HepG2 (cell line): Measurements from ENCODE around the gene SLC2A8. TPM values are rescaled to one million over a fixed set of nuclear protein-coding genes. Genes with fewer than 3 reads are reported as not detected.

Source experiments
- ATAC-seq: fragments of 200-7000 bp; cut with Tn5 transposase; 3 replicates; pipeline ENCODE4 v1.9.1; 2020; ENCODE audit warnings: mild to moderate bottlenecking, moderate library complexity
- BruUV-seq: library from RNA; stranded (reverse); fragments of 400-500 nt; replicated peaks from 2 replicates; lab custom pipeline; 2021; lab: Mats Ljungman, UMichigan
- CTCF ChIA-PET: fragments of 300-600 bp; formaldehyde crosslinking; extraction: SDS; loops from one replicate; lab custom pipeline; 2021; ENCODE audit warnings: low total read pairs, inconsistent platforms, low intra/inter-chr PET ratio; lab: Yijun Ruan, JAX
- POLR2A ChIA-PET: fragments of 350-600 bp; sonication (Branson Sonifier 250); formaldehyde crosslinking; loops from one replicate; lab custom pipeline; 2020; ENCODE audit warnings: antibody characterized with exemption, inconsistent platforms; lab: Yijun Ruan, JAX
- DNase-seq: peaks from one replicate; pipeline ENCODE4 v3.0.0-alpha.2; 2015; ENCODE audit warnings: low spot score
- FAIRE-seq: peaks from 3 replicates; lab custom pipeline; 2011; peaks lifted over from hg19 to GRCh38; lab: Jason Lieb, UNC
- H2AFZ ChIP-seq: one replicate; pipeline ENCODE4 v1.6.1; 2011; ENCODE audit warnings: low read length, inconsistent platforms
- H3K27ac ChIP-seq: fragments of 300-600 bp; 3 replicates; pipeline ENCODE4 v1.8.0; 2011; ENCODE audit warnings: mixed run types, mild to moderate bottlenecking, mixed read lengths, low read length, inconsistent platforms; ENCODE audit not compliant: insufficient read depth; ENCODE audit errors: extremely low read length
- H3K27me3 ChIP-seq, 2 experiments: fragments of 200-600 bp in 1 of 2; 2 replicates in 1 of 2; 3 replicates in 1 of 2; pipeline versions ENCODE4 v1.6.0 to v1.8.0; 2011; ENCODE audit warnings: low read length in 2 of 2, mild to moderate bottlenecking in 2 of 2, moderate library complexity in 2 of 2, inconsistent platforms in 1 of 2; ENCODE audit not compliant: insufficient read depth in 2 of 2, control insufficient read depth in 1 of 2
- H3K36me3 ChIP-seq, 2 experiments: fragments of 200-600 bp in 1 of 2; replicated peaks in 1 of 2; 2 replicates in 1 of 2; 3 replicates in 1 of 2; pipeline versions ENCODE4 v1.5.1 to v1.8.0; 2011; ENCODE audit warnings: low read length in 2 of 2, inconsistent platforms in 1 of 2; ENCODE audit not compliant: insufficient read depth in 2 of 2, control insufficient read depth in 1 of 2
- H3K4me1 ChIP-seq: 2 replicates; pipeline ENCODE4 v1.5.1; 2012; ENCODE audit warnings: low read length, inconsistent platforms; ENCODE audit not compliant: insufficient read depth
- H3K4me2 ChIP-seq: 2 replicates; pipeline ENCODE4 v1.6.0; 2011; ENCODE audit warnings: low read depth, low read length, inconsistent platforms
- H3K4me3 ChIP-seq, 3 experiments: fragments of 200-600 bp in 1 of 3; sonication (generic), shearing (Covaris generic) in 1 of 3; replicated peaks in 1 of 3; 2 replicates each; pipeline ENCODE4 v1.5.1; 2011 to 2016; ENCODE audit warnings: low read length in 3 of 3, inconsistent platforms in 2 of 3, low read depth in 2 of 3, mild to moderate bottlenecking in 2 of 3, control low read depth in 1 of 3, mixed read lengths in 1 of 3; ENCODE audit not compliant: insufficient read depth in 1 of 3
- H3K79me2 ChIP-seq: one replicate; pipeline ENCODE4 v1.6.1; 2011; ENCODE audit warnings: low read length, inconsistent platforms; ENCODE audit not compliant: insufficient read depth
- H3K9ac ChIP-seq: 2 replicates; pipeline ENCODE4 v1.6.0; 2011; ENCODE audit warnings: mild to moderate bottlenecking, low read depth, low read length, inconsistent platforms; ENCODE audit not compliant: insufficient read depth
- H3K9me3 ChIP-seq: 2 replicates; pipeline ENCODE4 v1.5.1; 2012; ENCODE audit warnings: mild to moderate bottlenecking, low read length
- H4K20me1 ChIP-seq: 2 replicates; pipeline ENCODE4 v1.6.0; 2011; ENCODE audit warnings: inconsistent platforms, mild to moderate bottlenecking, low read length, moderate library complexity; ENCODE audit not compliant: insufficient read depth
- CCDC6 ChIP-seq: sonication (generic); formaldehyde crosslinking; IDR thresholded peaks from 2 replicates; pipeline ENCODE4 v1.8.1; 2022; ENCODE audit warnings: mild to moderate bottlenecking, missing genetic modification reagents, moderate library complexity
- GLMP ChIP-seq: sonication (generic); formaldehyde crosslinking; IDR thresholded peaks from 2 replicates; pipeline ENCODE4 v1.9.0; 2021; ENCODE audit warnings: missing genetic modification reagents, mild to moderate bottlenecking, borderline replicate concordance
- HOXA3 ChIP-seq: sonication (generic); formaldehyde crosslinking; IDR thresholded peaks from 2 replicates; pipeline ENCODE4 v1.5.0; 2020; ENCODE audit warnings: missing genetic modification reagents
- IKZF5 ChIP-seq: IDR thresholded peaks from 2 replicates; pipeline ENCODE4 v1.6.1; 2018; ENCODE audit warnings: missing genetic modification reagents, mild to moderate bottlenecking, missing compliant biosample characterization
- REL ChIP-seq: sonication (generic); formaldehyde crosslinking; conservative IDR thresholded peaks from 2 replicates; pipeline ENCODE4 v1.8.0; 2022; ENCODE audit warnings: mild to moderate bottlenecking, missing genetic modification reagents, moderate library complexity
- SIN3A ChIP-seq: IDR thresholded peaks from 2 replicates; pipeline ENCODE4 v1.6.1; 2011; ENCODE audit warnings: low read depth, mild to moderate bottlenecking, control low read depth, low read length, borderline replicate concordance
- SP4 ChIP-seq: sonication (generic); formaldehyde crosslinking; IDR thresholded peaks from 2 replicates; pipeline ENCODE4 v1.8.1; 2023; ENCODE audit warnings: mild to moderate bottlenecking, missing genetic modification reagents
- TCF7L2 ChIP-seq: IDR thresholded peaks from 2 replicates; pipeline ENCODE4 v1.6.1; 2011; ENCODE audit warnings: mild to moderate bottlenecking, low read depth, low read length, moderate library complexity
- TGIF2 ChIP-seq: IDR thresholded peaks from 2 replicates; pipeline ENCODE4 v1.6.1; 2016; ENCODE audit warnings: control low read depth, missing compliant biosample characterization
- ZKSCAN5 ChIP-seq: sonication (generic); formaldehyde crosslinking; IDR thresholded peaks from 2 replicates; pipeline ENCODE4 v1.5.1; 2020; ENCODE audit warnings: mild to moderate bottlenecking, missing genetic modification reagents
- ZNF354B ChIP-seq: sonication (generic); formaldehyde crosslinking; IDR thresholded peaks from 2 replicates; pipeline ENCODE4 v1.8.0; 2022; ENCODE audit warnings: mild to moderate bottlenecking, missing genetic modification reagents
- ZNF501 ChIP-seq: sonication (generic); formaldehyde crosslinking; IDR thresholded peaks from 2 replicates; pipeline ENCODE4 v1.5.1; 2020; ENCODE audit warnings: mild to moderate bottlenecking, moderate library complexity, missing genetic modification reagents
- ZNF503 ChIP-seq: sonication (generic); formaldehyde crosslinking; IDR thresholded peaks from 2 replicates; pipeline ENCODE4 v1.4.0; 2020; ENCODE audit warnings: missing genetic modification reagents
- ZNF597 ChIP-seq: sonication (generic); formaldehyde crosslinking; IDR thresholded peaks from 2 replicates; pipeline ENCODE4 v1.5.0; 2020; ENCODE audit warnings: missing genetic modification reagents
- ZNF598 ChIP-seq: sonication (generic); formaldehyde crosslinking; IDR thresholded peaks from 2 replicates; pipeline ENCODE4 v1.5.1; 2020; ENCODE audit warnings: mild to moderate bottlenecking, missing genetic modification reagents, borderline replicate concordance
- ZNF674 ChIP-seq: sonication (generic); formaldehyde crosslinking; IDR thresholded peaks from 2 replicates; pipeline ENCODE4 v1.5.0; 2020; ENCODE audit warnings: low read depth, mild to moderate bottlenecking, missing genetic modification reagents
- ZNF720 ChIP-seq: sonication (generic); formaldehyde crosslinking; IDR thresholded peaks from 2 replicates; pipeline ENCODE4 v1.4.0; 2020; ENCODE audit warnings: missing genetic modification reagents
- ZNF816 ChIP-seq: sonication (generic); formaldehyde crosslinking; IDR thresholded peaks from 2 replicates; pipeline ENCODE4 v1.8.0; 2022; ENCODE audit warnings: missing genetic modification reagents, mild to moderate bottlenecking, borderline replicate concordance
- WGBS: methylation state at CpG from one replicate; pipeline ENCODE4 v1.1.6; 2017; ENCODE audit warnings: low lambda C conversion rate; 5-methylcytosine and 5-hydroxymethylcytosine counted together
- in situ Hi-C: cut with HindIII; loops from 2 replicates; pipeline ENCODE4 v1.10.0; 2017; ENCODE audit warnings: low pct_unique_long_range_greater_than_20kb; ENCODE audit not compliant: extremely low pct_ligation_motif_present
- intact Hi-C: fragments of 100-400 bp; cut with micrococcal nuclease; formaldehyde crosslinking; loops from one replicate; pipeline ENCODE4 v1.10.0; 2022; ENCODE audit not compliant: unreplicated experiment
- polyA plus RNA-seq, 8 experiments: library from polyadenylated mRNA; depleted of rRNA in 3 of 8; stranded (reverse) in 7 of 8; unstranded in 1 of 8; fragments of >200 nt; fragmentation: Illumina TruSeq in 4 of 8; extraction: Trizol in 4 of 8; gene quantifications; 2 replicates each; pipeline versions ENCODE4 v1.2.1 to v1.2.3, GENCODE V29; 2011 to 2016; ENCODE audit warnings: low read depth in 4 of 8, missing spikeins in 1 of 8, mixed read lengths in 1 of 8; ENCODE audit not compliant: insufficient read depth in 1 of 8
- total RNA-seq, 5 experiments: library from RNA; depleted of rRNA; stranded (reverse); fragments of >200 nt; fragmentation: Illumina TruSeq; extraction: Trizol; gene quantifications; 2 replicates each; pipeline ENCODE4 v1.2.3, GENCODE V29; 2016; ENCODE audit warnings: low read depth in 1 of 5

The SLC2A8 gene
- total and polyA plus RNA-seq, 2 of the 13 experiments (the other 11 are each of a cell fraction or from before 2014, with no cell fraction given) = 22.6 to 48.6 TPM

GRCh38 chr9:127398275-127398647 is 1.3 kb downstream of the SLC2A8 start:
- Histone ChIP-seq H3K27me3 (no peaks in the 10 kb centered on the region), H4K20me1 (peaks cover 10% of the 10 kb centered on the region; the same call in 1 of the 2 replicates), H2AFZ (no peak overlapping the region), H3K27ac (peak overlapping the region; percentile 89), H3K79me2 (peaks cover 27% of the 10 kb centered on the region), H3K4me1 (peaks cover 59% of the 10 kb centered on the region), H3K9me3 (no peaks in the 10 kb centered on the region), H3K9ac (peak overlapping the region; percentile 90), H3K4me3 (peak overlapping the region; percentile 86 to 96 (median 88)), H3K4me2 (peak overlapping the region; percentile 94), H3K36me3 (peaks cover 16 to 30% of the 10 kb centered on the region in 2 experiments; a peak in 4 of 5 replicates)
- DNase-seq (no peak), ATAC-seq (no peak), FAIRE-seq (no peak)
- in situ Hi-C loops = loop anchor here (5.0 kb wide), 2 partner anchors 36 to 186 kb away; no protein-coding TSS in a partner anchor
- ChIA-PET CTCF (interaction anchor here (0.6 to 2.6 kb wide), 4 partner anchors 14 to 87 kb away, joined by 3 to 32 read pairs (median 8); no protein-coding TSS in a partner anchor), POLR2A (interaction anchor here (0.5 to 5.4 kb wide), 8 partner anchors 9 to 1505 kb away, joined by 3 to 159 read pairs (median 8); no protein-coding TSS in a partner anchor)
- intact Hi-C loops = loop anchor here (1.0 to 10.0 kb wide), 4 partner anchors 37 to 184 kb away; no protein-coding TSS in a partner anchor
- BruUV-seq = no TSS peak
- WGBS = 8% methylated on average over 5 of the region's 5 CpGs
- TF ChIP-seq CCDC6 (CRISPR knock-in tag) (no peak), HOXA3 (no peak), ZNF354B (no peak), ZKSCAN5 (CRISPR knock-in tag) (no peak), ZNF597 (no peak), SP4 (CRISPR knock-in tag) (0 out of 2 replicates have a peak, but pooled peaks have one; percentile 3), REL (no peak), ZNF674 (CRISPR knock-in tag) (no peak), TCF7L2 (no peak), ZNF501 (CRISPR knock-in tag) (0 out of 2 replicates have a peak, but pooled peaks have one; percentile 31), TGIF2 (no peak), ZNF598 (CRISPR knock-in tag) (no peak), ZNF816 (CRISPR knock-in tag) (no peak), SIN3A (no peak), ZNF503 (CRISPR knock-in tag) (no peak), ZNF720 (CRISPR knock-in tag) (no peak), GLMP (CRISPR knock-in tag) (no peak), IKZF5 (CRISPR knock-in tag) (0 out of 2 replicates have a peak, but pooled peaks have one; percentile 1)
